Smooth muscle cell (in vitro differentiated cells): ENCODE results near the gene ZNF839. TPM values are rescaled to one million over a fixed set of nuclear protein-coding genes. Genes with fewer than 3 reads are reported as not detected.

Experiments used
- DNase-seq: peaks from one replicate; lab custom pipeline; 2025; ENCODE audit not compliant: unreplicated experiment; lab: John Stamatoyannopoulos, UW
- H2AFZ ChIP-seq: fragments of 200-600 bp; sonication (generic); 2 replicates; pipeline ENCODE4 v1.6.0; 2016; ENCODE audit warnings: antibody characterized with exemption, low read depth, mild to moderate bottlenecking
- H3F3A ChIP-seq: fragments of 200-600 bp; sonication (generic); 2 replicates; pipeline ENCODE4 v1.6.0; 2017; ENCODE audit warnings: antibody characterized with exemption, low read depth
- H3K27ac ChIP-seq: fragments of 200-600 bp; sonication (generic); 2 replicates; pipeline ENCODE4 v1.5.1; 2016; ENCODE audit warnings: low read depth, mild to moderate bottlenecking
- H3K27me3 ChIP-seq: fragments of 200-600 bp; sonication (generic); 2 replicates; pipeline ENCODE4 v1.6.1; 2016; ENCODE audit warnings: low read depth, mild to moderate bottlenecking
- H3K36me3 ChIP-seq: fragments of 200-600 bp; sonication (generic); 2 replicates; pipeline ENCODE4 v1.5.1; 2016; ENCODE audit warnings: low read depth
- H3K4me1 ChIP-seq: fragments of 200-600 bp; sonication (generic); 2 replicates; pipeline ENCODE4 v1.5.1; 2016; ENCODE audit warnings: low read depth
- H3K4me2 ChIP-seq: fragments of 200-600 bp; sonication (generic); 2 replicates; pipeline ENCODE4 v1.6.0; 2016; ENCODE audit warnings: mild to moderate bottlenecking
- H3K4me3 ChIP-seq: fragments of 200-600 bp; sonication (generic); 2 replicates; pipeline ENCODE4 v1.5.1; 2016; ENCODE audit warnings: mild to moderate bottlenecking
- H3K79me2 ChIP-seq: fragments of 200-600 bp; sonication (generic); 2 replicates; pipeline ENCODE4 v1.6.0; 2016; ENCODE audit warnings: low read depth, mild to moderate bottlenecking
- H3K9ac ChIP-seq: fragments of 200-600 bp; sonication (generic); 2 replicates; pipeline ENCODE4 v1.6.0; 2016; ENCODE audit warnings: low read depth
- H3K9me3 ChIP-seq: fragments of 200-600 bp; sonication (generic); replicated peaks from 2 replicates; pipeline ENCODE4 v1.5.1; 2016; ENCODE audit warnings: low read depth
- H4K20me1 ChIP-seq: fragments of 200-600 bp; sonication (generic); 2 replicates; pipeline ENCODE4 v1.6.0; 2016; ENCODE audit warnings: low read depth
- WGBS: methylation state at CpG from one replicate; pipeline ENCODE4 v1.1.7; 2016; ENCODE audit warnings: low lambda C conversion rate; 5-methylcytosine and 5-hydroxymethylcytosine counted together
- polyA plus RNA-seq: library from polyadenylated mRNA; unstranded; fragments of >200 nt; fragmentation: Nextera tagmentation; extraction: Ambion mirVana; gene quantifications from 2 replicates; pipeline ENCODE4 v1.2.1, GENCODE V29; 2016
- total RNA-seq: library from RNA; depleted of rRNA; stranded (reverse); fragments of >200 nt; gene quantifications from 2 replicates; pipeline ENCODE4 v1.2.3, GENCODE V29; 2014
- TF ChIP-seq, protein P1 (sequence below): fragments of 200-600 bp; sonication (generic); IDR thresholded peaks from 2 replicates; pipeline ENCODE4 v1.5.1; 2017; ENCODE audit warnings: borderline replicate concordance, mild to moderate bottlenecking, antibody characterized with exemption; ENCODE audit not compliant: insufficient read depth, poor library complexity, severe bottlenecking

ZNF839 gene
- total and polyA plus RNA-seq, 2 experiments from 2014 or later = 4.0 to 13.1 TPM

DNA sequence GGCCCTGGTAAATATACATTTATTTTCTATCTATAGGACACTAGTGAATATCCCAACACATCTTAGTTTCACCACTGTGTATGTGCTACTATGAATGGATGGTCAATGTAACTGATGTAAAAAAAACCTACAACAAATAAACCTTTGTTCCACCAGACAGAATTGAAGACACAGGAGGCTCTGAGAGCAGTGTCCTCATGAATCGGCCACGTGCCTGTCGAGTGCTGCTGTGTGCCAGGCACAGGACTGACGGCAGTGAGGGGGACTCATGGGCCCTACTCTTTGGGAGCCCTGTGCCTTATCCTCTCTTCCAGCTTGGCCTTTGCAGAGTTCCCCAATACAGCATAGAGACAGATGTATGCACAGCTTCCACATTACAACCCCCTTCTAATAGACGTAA, 24.9 kb downstream of the ZNF839 start:
- H3K4me3 ChIP-seq = no peak overlapping the region
- H3K79me2 ChIP-seq = no peaks in the 10 kb centered on the region
- no peak overlapping the region for H3K9ac ChIP-seq
- no peaks in the 10 kb centered on the region for H3F3A ChIP-seq
- 96% methylated on average over 5 of the region's 5 CpGs for WGBS
- TF ChIP-seq, protein P1, sequence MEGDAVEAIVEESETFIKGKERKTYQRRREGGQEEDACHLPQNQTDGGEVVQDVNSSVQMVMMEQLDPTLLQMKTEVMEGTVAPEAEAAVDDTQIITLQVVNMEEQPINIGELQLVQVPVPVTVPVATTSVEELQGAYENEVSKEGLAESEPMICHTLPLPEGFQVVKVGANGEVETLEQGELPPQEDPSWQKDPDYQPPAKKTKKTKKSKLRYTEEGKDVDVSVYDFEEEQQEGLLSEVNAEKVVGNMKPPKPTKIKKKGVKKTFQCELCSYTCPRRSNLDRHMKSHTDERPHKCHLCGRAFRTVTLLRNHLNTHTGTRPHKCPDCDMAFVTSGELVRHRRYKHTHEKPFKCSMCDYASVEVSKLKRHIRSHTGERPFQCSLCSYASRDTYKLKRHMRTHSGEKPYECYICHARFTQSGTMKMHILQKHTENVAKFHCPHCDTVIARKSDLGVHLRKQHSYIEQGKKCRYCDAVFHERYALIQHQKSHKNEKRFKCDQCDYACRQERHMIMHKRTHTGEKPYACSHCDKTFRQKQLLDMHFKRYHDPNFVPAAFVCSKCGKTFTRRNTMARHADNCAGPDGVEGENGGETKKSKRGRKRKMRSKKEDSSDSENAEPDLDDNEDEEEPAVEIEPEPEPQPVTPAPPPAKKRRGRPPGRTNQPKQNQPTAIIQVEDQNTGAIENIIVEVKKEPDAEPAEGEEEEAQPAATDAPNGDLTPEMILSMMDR = no peak
- H3K4me2 ChIP-seq = no peak overlapping the region
- DNase-seq = no peak
- no peaks in the 10 kb centered on the region for H3K9me3 ChIP-seq
- H3K4me1 ChIP-seq = no peaks in the 10 kb centered on the region
- H4K20me1 ChIP-seq = no peaks in the 10 kb centered on the region
- no peaks in the 10 kb centered on the region for H3K27me3 ChIP-seq
- no peak overlapping the region for H3K27ac ChIP-seq
- no peak overlapping the region for H2AFZ ChIP-seq
- H3K36me3 ChIP-seq = peaks cover 8% of the 10 kb centered on the region

DNA sequence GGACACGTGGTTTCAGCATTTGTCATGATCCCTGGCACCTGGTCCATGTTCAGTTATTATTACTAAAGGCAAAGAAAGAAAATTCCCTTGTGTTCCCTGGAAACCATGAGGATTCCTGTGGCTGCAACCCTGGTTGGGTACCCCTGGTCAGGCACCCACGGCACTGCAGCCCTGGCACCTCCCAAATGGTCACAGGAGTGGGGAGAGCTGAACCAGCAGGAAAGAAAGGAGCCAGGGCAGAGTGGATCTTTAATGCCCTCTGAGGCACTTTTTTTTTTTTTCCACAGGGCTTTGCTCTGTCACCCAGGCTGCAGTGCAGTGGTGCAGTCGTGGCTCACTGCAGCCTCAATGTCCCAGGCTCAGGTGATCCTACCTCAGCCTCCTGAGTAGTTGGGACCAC, 25.7 kb downstream of the ZNF839 start:
- no peak overlapping the region for H3K4me2 ChIP-seq
- no peaks in the 10 kb centered on the region for H3K79me2 ChIP-seq
- H3K27ac ChIP-seq = no peak overlapping the region
- H3K9me3 ChIP-seq = no peaks in the 10 kb centered on the region
- H3K4me1 ChIP-seq = no peaks in the 10 kb centered on the region
- H3K27me3 ChIP-seq = no peaks in the 10 kb centered on the region
- no peak overlapping the region for H3K9ac ChIP-seq
- no peak for DNase-seq
- TF ChIP-seq, protein P1 = no peak
- no peak overlapping the region for H3K4me3 ChIP-seq
- 98% methylated on average over 3 of the region's 3 CpGs for WGBS
- peaks cover 12% of the 10 kb centered on the region for H3K36me3 ChIP-seq
- no peaks in the 10 kb centered on the region for H4K20me1 ChIP-seq
- H2AFZ ChIP-seq = no peak overlapping the region
- H3F3A ChIP-seq = no peaks in the 10 kb centered on the region

DNA sequence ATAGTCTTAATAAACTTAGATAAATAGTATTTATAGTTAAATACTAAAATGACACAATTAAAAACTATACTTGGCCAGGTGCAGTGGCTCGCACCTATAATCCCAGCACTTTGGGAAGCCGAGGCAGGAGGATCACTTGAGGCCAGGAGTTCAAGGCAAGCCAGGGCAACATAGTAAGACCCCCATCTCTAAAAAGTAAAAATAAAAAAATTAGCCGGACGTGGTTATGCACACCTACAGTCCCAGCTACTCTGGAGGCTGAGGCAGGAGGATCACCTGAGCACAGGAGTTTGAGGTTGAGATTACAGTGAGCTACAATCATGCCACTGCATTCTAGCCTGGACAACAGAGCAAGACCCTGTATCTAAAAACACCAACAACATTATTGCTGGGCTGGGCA, 27.1 kb downstream of the ZNF839 start:
- H3K9ac ChIP-seq = no peak overlapping the region
- H3K27me3 ChIP-seq = no peaks in the 10 kb centered on the region
- no peak overlapping the region for H3K4me3 ChIP-seq
- H3K79me2 ChIP-seq = no peaks in the 10 kb centered on the region
- TF ChIP-seq, protein P1 = no peak
- no peak for DNase-seq
- no peaks in the 10 kb centered on the region for H3K9me3 ChIP-seq
- peaks cover 12% of the 10 kb centered on the region for H3K36me3 ChIP-seq
- H3K4me2 ChIP-seq = no peak overlapping the region
- WGBS = 94% methylated on average over 4 of the region's 4 CpGs
- no peak overlapping the region for H3K27ac ChIP-seq
- no peak overlapping the region for H2AFZ ChIP-seq
- H4K20me1 ChIP-seq = no peaks in the 10 kb centered on the region
- no peaks in the 10 kb centered on the region for H3K4me1 ChIP-seq
- no peaks in the 10 kb centered on the region for H3F3A ChIP-seq

DNA sequence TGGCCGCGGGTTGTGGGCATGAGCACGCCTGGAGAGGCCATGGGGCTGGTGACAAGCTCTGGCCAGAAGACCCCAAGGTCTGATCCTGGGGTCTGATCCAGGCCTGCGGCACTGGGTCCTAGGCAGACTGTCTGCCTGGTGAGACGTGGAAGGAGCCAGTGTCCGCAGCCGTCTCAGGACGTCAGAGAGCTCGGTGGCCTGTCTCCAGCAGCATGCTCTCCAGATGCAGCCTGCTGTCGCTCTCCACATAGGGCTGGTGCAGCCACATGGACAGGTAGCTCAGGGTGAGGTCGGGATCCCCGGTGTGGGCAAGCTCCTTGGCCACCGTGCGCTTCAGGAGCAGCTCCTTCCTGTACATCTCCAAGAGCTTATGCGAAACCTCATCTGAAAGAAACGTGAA, 28.8 kb downstream of the ZNF839 start:
- Histone ChIP-seq H4K20me1 (no peaks in the 10 kb centered on the region), H3K27me3 (no peaks in the 10 kb centered on the region), H3K27ac (no peak overlapping the region), H3K79me2 (no peaks in the 10 kb centered on the region), H3K4me3 (no peak overlapping the region), H3F3A (no peaks in the 10 kb centered on the region), H3K4me1 (no peaks in the 10 kb centered on the region), H3K9me3 (no peaks in the 10 kb centered on the region), H3K9ac (no peak overlapping the region), H3K36me3 (peaks cover 12% of the 10 kb centered on the region), H3K4me2 (no peak overlapping the region), H2AFZ (no peak overlapping the region)
- 93% methylated on average over 16 of the region's 16 CpGs for WGBS
- TF ChIP-seq, protein P1 = no peak
- no peak for DNase-seq
